CD4-positive, alpha-beta T cell treated with Interferon gamma for 1 hour (primary cell): Measurements from ENCODE around the gene MPDU1.
"Not testable (repeated sequence)": the region's sequence is repeated elsewhere in the genome, so short reads cannot be mapped to it uniquely, and the experiment has no call there.

Source experiments
- DNase-seq: peaks from one replicate; pipeline ENCODE4 v3.0.0-alpha.2; 2020

Gene MPDU1

GRCh38 chr17:7580604-7581575, 2.8 kb upstream of the MPDU1 start:
- DNase-seq, result no peak

- no peak for DNase-seq
These were observed 1.0 kb upstream of the MPDU1 start for GRCh38 chr17:7582396-7583252.

GRCh38 chr17:7586673-7587419, 3.2 kb downstream of the MPDU1 start:
- DNase-seq, result no peak

- no peak for DNase-seq
These were observed 3.9 kb downstream of the MPDU1 start for GRCh38 chr17:7587420-7588151.

- no peak for DNase-seq
These were observed 5.0 kb downstream of the MPDU1 start for GRCh38 chr17:7588553-7589203.

- DNase-seq, result peak; percentile 71
These were observed 5.7 kb downstream of the MPDU1 start for GRCh38 chr17:7589204-7589868.

GRCh38 chr17:7589891-7590691, 6.4 kb downstream of the MPDU1 start, which contains the start of gene SOX15:
Gene SOX15 (minus strand): TSS chr17:7590094. CDS start chr17:7589676, 418 bp downstream.
- DNase-seq, result no peak

- no peak for DNase-seq
These were observed 7.1 kb downstream of the MPDU1 start for GRCh38 chr17:7590743-7591142.

GRCh38 chr17:7591596-7591995, 7.9 kb downstream of the MPDU1 start:
- DNase-seq, result no peak

GRCh38 chr17:7592422-7593021, 8.9 kb downstream of the MPDU1 start:
- no peak for DNase-seq

GRCh38 chr17:7593296-7593695, 9.6 kb downstream of the MPDU1 start:
- DNase-seq, result no peak

GRCh38 chr17:7597561-7597960, 13.9 kb downstream of the MPDU1 start:
- not testable (repeated sequence) for DNase-seq

GRCh38 chr17:7606280-7606679, 22.6 kb downstream of the MPDU1 start:
- no peak for DNase-seq

GRCh38 chr17:7610641-7611040, 27.0 kb downstream of the MPDU1 start:
- no peak for DNase-seq

- DNase-seq, result no peak
These were observed 28.1 kb downstream of the MPDU1 start for GRCh38 chr17:7611635-7612293.

- DNase-seq, result no peak
These were observed 28.6 kb downstream of the MPDU1 start for GRCh38 chr17:7612294-7612640.

GRCh38 chr17:7613769-7614424, 30.2 kb downstream of the MPDU1 start:
- DNase-seq, result no peak

- DNase-seq, result peak; percentile 100
These were observed 31.0 kb downstream of the MPDU1 start, which contains the start of gene FXR2 for GRCh38 chr17:7614425-7615264. Gene FXR2 (minus strand): TSS chr17:7614897. CDS start chr17:7614532, 365 bp downstream.
